BJ (cell line): Measurements from ENCODE around the gene HSPB6. TPM values are rescaled to one million over a fixed set of nuclear protein-coding genes. Genes with fewer than 3 reads are reported as not detected.

Source experiments
- CTCF ChIA-PET: fragments of 350-600 bp; formaldehyde crosslinking; extraction: SDS; loops from one replicate; lab custom pipeline; 2021; ENCODE audit warnings: antibody characterized with exemption, inconsistent platforms; lab: Yijun Ruan, JAX
- POLR2A ChIA-PET: fragments of 300-600 bp; sonication (Branson Sonifier 250); formaldehyde crosslinking; extraction: SDS; loops from one replicate; lab custom pipeline; 2021; ENCODE audit warnings: antibody characterized with exemption; lab: Charles Lee
- DNase-seq: peaks from one replicate; pipeline ENCODE4 v3.0.0-alpha.2; 2011; ENCODE audit warnings: low read depth
- H3K27me3 ChIP-seq: 2 replicates; pipeline ENCODE4 v1.6.0; 2011; ENCODE audit warnings: low read length; ENCODE audit not compliant: control insufficient read depth, insufficient read depth
- H3K36me3 ChIP-seq: 2 replicates; pipeline ENCODE4 v1.5.1; 2011; ENCODE audit warnings: low read length; ENCODE audit not compliant: control insufficient read depth, insufficient read depth
- H3K4me3 ChIP-seq: 2 replicates; pipeline ENCODE4 v1.5.1; 2011; ENCODE audit warnings: low read depth, mild to moderate bottlenecking, control low read depth, low read length
- polyA plus RNA-seq: library from polyadenylated mRNA; depleted of rRNA; stranded (reverse); fragments of >200 nt; gene quantifications from 2 replicates; pipeline ENCODE4 v1.2.3, GENCODE V29; 2011
- TF ChIP-seq, protein P1 (sequence below): IDR thresholded peaks from 2 replicates; pipeline ENCODE4 v1.5.1; 2011; ENCODE audit warnings: low read depth, mild to moderate bottlenecking, control low read depth, inconsistent platforms, low read length, moderate library complexity; ENCODE audit not compliant: insufficient read depth

HSPB6 gene
- polyA plus RNA-seq, 1 experiment: 21.0 TPM

DNA sequence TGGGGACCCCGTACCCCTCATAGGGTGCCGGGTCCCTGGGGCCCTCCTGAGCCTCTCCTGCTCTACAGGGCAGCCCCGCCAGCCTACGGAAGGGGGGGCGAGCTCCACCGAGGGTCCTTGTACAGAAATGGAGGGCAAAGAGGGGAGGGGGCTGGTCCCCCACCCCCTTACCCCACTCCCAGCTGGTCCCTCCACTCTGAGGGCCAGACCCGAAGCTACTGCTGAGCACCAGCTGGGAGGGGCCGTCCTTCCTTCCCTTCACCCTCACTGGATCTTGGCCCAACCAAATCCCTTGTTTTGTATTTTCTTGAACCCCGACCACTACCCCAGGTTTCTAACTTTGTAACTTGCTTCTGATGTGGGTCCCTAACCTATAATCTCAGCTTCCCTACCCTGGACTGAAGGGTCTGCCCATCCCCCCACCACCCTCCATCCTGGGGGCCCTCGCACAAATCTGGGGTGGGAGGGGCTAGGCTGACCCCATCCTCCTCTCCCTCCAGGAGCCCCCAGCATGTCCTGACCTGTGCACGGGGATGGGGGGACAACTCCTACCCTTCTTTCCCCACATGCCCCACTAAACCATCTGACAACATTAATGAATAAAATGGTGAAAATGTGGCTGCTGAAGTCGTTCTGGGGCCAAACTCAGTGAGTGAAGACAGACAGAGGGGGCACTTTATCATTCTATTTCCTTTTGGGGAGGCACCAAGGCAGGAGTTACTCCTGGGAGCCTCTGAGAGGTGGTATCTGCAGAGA is 31.6 kb upstream of the HSPB6 start:
- H3K4me3 ChIP-seq: no peak overlapping the region
- TF ChIP-seq, protein P1, sequence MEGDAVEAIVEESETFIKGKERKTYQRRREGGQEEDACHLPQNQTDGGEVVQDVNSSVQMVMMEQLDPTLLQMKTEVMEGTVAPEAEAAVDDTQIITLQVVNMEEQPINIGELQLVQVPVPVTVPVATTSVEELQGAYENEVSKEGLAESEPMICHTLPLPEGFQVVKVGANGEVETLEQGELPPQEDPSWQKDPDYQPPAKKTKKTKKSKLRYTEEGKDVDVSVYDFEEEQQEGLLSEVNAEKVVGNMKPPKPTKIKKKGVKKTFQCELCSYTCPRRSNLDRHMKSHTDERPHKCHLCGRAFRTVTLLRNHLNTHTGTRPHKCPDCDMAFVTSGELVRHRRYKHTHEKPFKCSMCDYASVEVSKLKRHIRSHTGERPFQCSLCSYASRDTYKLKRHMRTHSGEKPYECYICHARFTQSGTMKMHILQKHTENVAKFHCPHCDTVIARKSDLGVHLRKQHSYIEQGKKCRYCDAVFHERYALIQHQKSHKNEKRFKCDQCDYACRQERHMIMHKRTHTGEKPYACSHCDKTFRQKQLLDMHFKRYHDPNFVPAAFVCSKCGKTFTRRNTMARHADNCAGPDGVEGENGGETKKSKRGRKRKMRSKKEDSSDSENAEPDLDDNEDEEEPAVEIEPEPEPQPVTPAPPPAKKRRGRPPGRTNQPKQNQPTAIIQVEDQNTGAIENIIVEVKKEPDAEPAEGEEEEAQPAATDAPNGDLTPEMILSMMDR: no peak
- ChIA-PET CTCF (interaction anchor here (0.9 kb wide), 1 partner anchor 143 kb away, joined by 4 read pairs; no protein-coding TSS in a partner anchor), POLR2A (no interaction called here)
- no peaks in the 10 kb centered on the region for H3K27me3 ChIP-seq
- DNase-seq: no peak
- peaks cover under 1% of the 10 kb centered on the region; the same call in 1 of the 2 replicates for H3K36me3 ChIP-seq

DNA sequence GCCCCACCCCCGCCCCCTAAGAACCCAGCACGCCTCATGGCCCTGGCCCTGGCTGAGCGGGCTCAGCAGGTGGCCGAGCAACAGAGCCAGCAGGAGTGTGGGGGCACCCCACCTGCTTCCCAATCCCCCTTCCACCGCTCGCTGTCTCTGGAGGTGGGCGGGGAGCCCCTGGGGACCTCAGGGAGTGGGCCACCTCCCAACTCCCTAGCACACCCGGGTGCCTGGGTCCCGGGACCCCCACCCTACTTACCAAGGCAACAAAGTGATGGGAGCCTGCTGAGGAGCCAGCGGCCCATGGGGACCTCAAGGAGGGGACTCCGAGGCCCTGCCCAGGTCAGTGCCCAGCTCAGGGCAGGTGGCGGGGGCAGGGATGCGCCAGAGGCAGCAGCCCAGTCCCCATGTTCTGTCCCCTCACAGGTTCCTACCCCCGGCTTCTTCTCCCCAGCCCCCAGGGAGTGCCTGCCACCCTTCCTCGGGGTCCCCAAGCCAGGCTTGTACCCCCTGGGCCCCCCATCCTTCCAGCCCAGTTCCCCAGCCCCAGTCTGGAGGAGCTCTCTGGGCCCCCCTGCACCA is 30.5 kb upstream of the HSPB6 start:
- CTCF ChIA-PET: interaction anchor here (0.7 kb wide), 1 partner anchor 633 kb away, joined by 4 read pairs; no protein-coding TSS in a partner anchor
- no peak overlapping the region for H3K4me3 ChIP-seq
- TF ChIP-seq, protein P1: no peak
- POLR2A ChIA-PET: no interaction called here
- H3K27me3 ChIP-seq: no peaks in the 10 kb centered on the region
- DNase-seq: no peak
- H3K36me3 ChIP-seq: peaks cover 4% of the 10 kb centered on the region

DNA sequence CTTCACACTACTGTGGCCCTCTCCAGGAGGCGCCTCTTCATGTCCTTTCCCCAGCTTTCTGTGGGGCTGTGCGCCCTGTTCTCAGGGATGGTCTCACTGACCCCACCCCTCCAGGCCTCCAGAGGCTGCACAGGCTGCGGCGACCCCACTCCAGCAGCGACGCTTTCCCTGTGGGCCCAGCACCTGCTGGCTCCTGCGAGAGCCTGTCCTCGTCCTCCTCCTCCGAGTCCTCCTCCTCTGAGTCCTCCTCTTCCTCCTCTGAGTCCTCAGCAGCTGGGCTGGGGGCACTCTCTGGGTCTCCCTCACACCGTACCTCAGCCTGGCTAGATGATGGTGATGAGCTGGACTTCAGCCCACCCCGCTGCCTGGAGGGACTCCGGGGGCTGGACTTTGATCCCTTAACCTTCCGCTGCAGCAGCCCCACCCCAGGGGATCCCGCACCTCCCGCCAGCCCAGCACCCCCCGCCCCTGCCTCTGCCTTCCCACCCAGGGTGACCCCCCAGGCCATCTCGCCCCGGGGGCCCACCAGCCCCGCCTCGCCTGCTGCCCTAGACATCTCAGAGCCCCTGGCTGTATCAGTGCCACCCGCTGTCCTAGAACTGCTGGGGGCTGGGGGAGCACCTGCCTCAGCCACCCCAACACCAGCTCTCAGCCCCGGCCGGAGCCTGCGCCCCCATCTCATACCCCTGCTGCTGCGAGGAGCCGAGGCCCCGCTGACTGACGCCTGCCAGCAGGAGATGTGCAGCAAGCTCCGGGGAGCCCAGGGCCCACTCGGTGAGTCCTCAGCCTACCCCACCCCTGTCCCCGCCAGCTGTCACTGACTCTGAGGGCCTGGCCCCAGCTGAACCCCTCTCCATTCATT is 29.7 kb upstream of the HSPB6 start:
- ChIA-PET POLR2A (no interaction called here), CTCF (no interaction called here)
- Histone ChIP-seq H3K27me3 (no peaks in the 10 kb centered on the region), H3K36me3 (peaks cover 4% of the 10 kb centered on the region), H3K4me3 (no peak overlapping the region)
- DNase-seq: no peak
- TF ChIP-seq, protein P1: no peak

DNA sequence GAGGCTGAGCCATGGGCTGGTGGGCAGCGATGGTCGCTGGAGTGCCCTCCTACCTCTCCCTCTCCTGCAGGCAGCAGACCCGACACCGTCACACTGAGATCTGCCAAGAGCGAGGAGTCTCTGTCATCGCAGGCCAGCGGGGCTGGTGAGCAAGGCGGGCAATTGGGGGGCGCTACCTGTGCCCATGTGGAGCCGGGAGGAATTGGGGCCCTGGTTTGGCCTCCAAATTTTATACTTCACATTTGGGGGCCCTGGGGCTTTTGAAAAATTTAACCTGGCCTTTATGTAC is 28.5 kb upstream of the HSPB6 start:
- DNase-seq: no peak
- Histone ChIP-seq H3K27me3 (no peaks in the 10 kb centered on the region), H3K36me3 (peaks cover 4% of the 10 kb centered on the region), H3K4me3 (no peak overlapping the region)
- TF ChIP-seq, protein P1: no peak
- ChIA-PET CTCF (no interaction called here), POLR2A (no interaction called here)
